GM18867 (cell line): ENCODE measurements around the gene CFAP119.

Experiments used
- ATAC-seq: cut with Tn5 transposase; IDR thresholded peaks from one replicate; pipeline ENCODE4 v1.9.1; 2021; ENCODE audit warnings: mild to moderate bottlenecking, moderate library complexity; ENCODE audit not compliant: unreplicated experiment

The CFAP119 gene

GRCh38 chr16:30762991-30763725 lies 1.3 kb upstream of the CFAP119 start:
- no peak for ATAC-seq

GRCh38 chr16:30761427-30761927 lies 385 bp downstream of the CFAP119 start:
- peak; percentile 30 for ATAC-seq

GRCh38 chr16:30760577-30761426 lies 1.1 kb downstream of the CFAP119 start:
- no peak for ATAC-seq

- ATAC-seq, result no peak
Measured at GRCh38 chr16:30760001-30760559, 1.8 kb downstream of the CFAP119 start.

- no peak for ATAC-seq
Measured at GRCh38 chr16:30758988-30759491, 2.8 kb downstream of the CFAP119 start.

GRCh38 chr16:30757316-30757715 lies 4.5 kb downstream of the CFAP119 start:
- ATAC-seq, result no peak

GRCh38 chr16:30756781-30757100 lies 5.1 kb downstream of the CFAP119 start:
- no peak for ATAC-seq

- ATAC-seq, result no peak
Measured at GRCh38 chr16:30755955-30756780, 5.7 kb downstream of the CFAP119 start.

- ATAC-seq, result no peak
Measured at GRCh38 chr16:30753596-30753995, 8.3 kb downstream of the CFAP119 start.

- ATAC-seq, result no peak
Measured at GRCh38 chr16:30750876-30751465, 10.9 kb downstream of the CFAP119 start.

- no peak for ATAC-seq
Measured at GRCh38 chr16:30750201-30750600, 11.7 kb downstream of the CFAP119 start.

- ATAC-seq, result peak; percentile 11
Measured at GRCh38 chr16:30748634-30749445, 13.0 kb downstream of the CFAP119 start.

- ATAC-seq, result peak; percentile 93
Measured at GRCh38 chr16:30747799-30748633, 13.8 kb downstream of the CFAP119 start, which contains the start of gene PHKG2. Gene PHKG2 (plus strand): TSS chr16:30748425. CDS start chr16:30748821, 396 bp downstream.

- ATAC-seq, result no peak
Measured at GRCh38 chr16:30747331-30747730, 14.5 kb downstream of the CFAP119 start.

GRCh38 chr16:30746638-30747175 lies 15.2 kb downstream of the CFAP119 start:
- no peak for ATAC-seq

- no peak for ATAC-seq
Measured at GRCh38 chr16:30745082-30745481, 16.8 kb downstream of the CFAP119 start.

GRCh38 chr16:30744183-30744582 lies 17.7 kb downstream of the CFAP119 start:
- no peak for ATAC-seq

GRCh38 chr16:30743716-30744115 lies 18.1 kb downstream of the CFAP119 start:
- ATAC-seq, result no peak
